DOHH2 (cell line): ENCODE data around the gene KLHL15.

Experiments
- CTCF ChIP-seq: fragments of 200-600 bp; sonication (generic); IDR thresholded peaks from one replicate; pipeline ENCODE4 v1.5.1; 2014; ENCODE audit warnings: antibody characterized with exemption, mild to moderate bottlenecking, low read depth, low read length; ENCODE audit not compliant: poor library complexity, severe bottlenecking
- EZH2phosphoT487 ChIP-seq: fragments of 200-600 bp; sonication (generic); IDR thresholded peaks from 2 replicates; pipeline ENCODE4 v1.6.1; 2017; ENCODE audit warnings: borderline replicate concordance, mild to moderate bottlenecking, antibody characterized with exemption, low read length, moderate library complexity, mixed read lengths

GRCh38 chrX:23993012-23993633 lies 33.9 kb downstream of the KLHL15 start:
- TF ChIP-seq CTCF (no peak), EZH2phosphoT487 (no peak)
